Heart right ventricle (tissue), 16 donors: Measurements from ENCODE around the gene ALLC. TPM values are rescaled to one million over a fixed set of nuclear protein-coding genes. Genes with fewer than 3 reads are reported as not detected.

Source experiments
- ATAC-seq, 8 donors: fragments of 200-7000 bp; cut with Tn5 transposase; one replicate each; pipeline ENCODE4 v1.9.1; 2020; ENCODE audit warnings: mild to moderate bottlenecking in 8 of 8, moderate library complexity in 8 of 8, moderate number of reproducible peaks in 1 of 8
- DNase-seq, 2 donors: peaks; one replicate each; pipeline ENCODE4 v3.0.0-alpha.2; 2020
- H3K27ac ChIP-seq, 10 donors: fragments of 200-600 bp; sonication (generic) in 2 of 10; one replicate each; pipeline versions ENCODE4 v1.5.0 to v1.8.0; 2020 to 2022; ENCODE audit warnings: mild to moderate bottlenecking in 3 of 10
- H3K27me3 ChIP-seq, 7 donors: fragments of 200-600 bp; one replicate each; pipeline ENCODE4 v1.8.0; 2021 to 2022; ENCODE audit warnings: mild to moderate bottlenecking in 2 of 7
- H3K36me3 ChIP-seq, 9 donors: fragments of 200-600 bp; sonication (generic) in 1 of 9; one replicate each; pipeline versions ENCODE4 v1.5.0 to v1.8.0; 2020 to 2022; ENCODE audit warnings: mild to moderate bottlenecking in 2 of 9
- H3K4me1 ChIP-seq, 9 donors: fragments of 200-600 bp; sonication (generic) in 1 of 9; one replicate each; pipeline versions ENCODE4 v1.5.0 to v1.8.0; 2020 to 2022; ENCODE audit warnings: mild to moderate bottlenecking in 4 of 9
- H3K4me3 ChIP-seq, 10 donors: fragments of 200-600 bp; sonication (generic) in 2 of 10; one replicate each; pipeline versions ENCODE4 v1.5.0 to v1.8.0; 2020 to 2022; ENCODE audit warnings: mild to moderate bottlenecking in 7 of 10, moderate library complexity in 2 of 10
- H3K9me3 ChIP-seq, 11 donors: fragments of 200-600 bp in 10 of 11; sonication (generic) in 2 of 11; one replicate each; pipeline versions ENCODE4 v1.5.0 to v1.8.0; 2013 to 2022; ENCODE audit warnings: mild to moderate bottlenecking in 2 of 11, control low read depth in 1 of 11, moderate library complexity in 1 of 11
- WGBS, 2 donors: extraction: QIAGEN DNeasy Blood & Tissue Kit; methylation state at CpG; one replicate each; pipeline ENCODE4 v1.1.7; 2013; ENCODE audit warnings: inconsistent platforms in 1 of 2; 5-methylcytosine and 5-hydroxymethylcytosine counted together
- intact Hi-C, 10 donors: fragments of 100-400 bp; cut with DNase I; formaldehyde crosslinking; loops; one replicate each; pipeline versions ENCODE4 v1.11.1 to v1.14.2; 2022
- polyA plus RNA-seq, 2 donors: library from polyadenylated mRNA; stranded (reverse); fragments of 200-250 nt; gene quantifications; one replicate each; pipeline ENCODE4 v1.2.3, GENCODE V29; 2013
- total RNA-seq, 10 donors: library from RNA; stranded (reverse); fragmentation: NEBNext Ultra II Directional in 3 of 10; extraction: Animal tissue kit (Norgen Biotek cat#: 25700) in 3 of 10; gene quantifications; one replicate each; pipeline versions ENCODE4 v1.2.1 to v1.2.4, GENCODE V29; 2021 to 2023
- TF ChIP-seq, protein P1 (sequence below), 9 donors: fragments of 200-600 bp; sonication (generic) in 2 of 9; IDR thresholded peaks; one replicate each; pipeline versions ENCODE4 v1.5.0 to v1.8.0; 2021 to 2022; ENCODE audit warnings: antibody characterized with exemption in 9 of 9, mild to moderate bottlenecking in 5 of 9, moderate library complexity in 1 of 9
- donor health status: Arrhythmogenic right ventricular cardiomyopathy.
- donor health status: ischemic (EF 13 %, LVEDD 7.1; RV severe dilation, severe dysfunction).
- donor health status: healthy with polysubstance abuse.
- donor health status: DM: no; HTN: yes; CAD: no.
- donor health status: DM: no; HTN: no; CAD: no.
- donor health status: ischemic (EF 25% LVEDD 6.9; RV normal size, moderate dysfunction).
- donor health status: ischemic (EF 25% LVEDD 5.7; RV mildly dilated, moderate dysfunction).
- donor health status: healthy.
- donor health status: DM: yes; HTN: yes; CAD: no.
- donor health status: Ischemic cardiomyopathy.
- donor health status: ischemic (EF 35%, LVEDD 5.7; RV mildly dilated, moderate dysfunction).
- donor health status: nonischemic (EF 11% LVEDD 7.7; RV severe dilation, severe dysfunction).
- donor health status: DM: yes; HTN: yes; CAD: no.
- donor health status: PGD.
- donor health status: ischemic (EF 29% LVEDD 5.4; RV normal size, mild dysfunction).
- donor health status: nonischemic (EF 23%, LVEDD 6.1; RV moderate dilation, normal function).

The ALLC gene
- total and polyA plus RNA-seq, 12 donors: 0.59 TPM; not detected in 11

DNA sequence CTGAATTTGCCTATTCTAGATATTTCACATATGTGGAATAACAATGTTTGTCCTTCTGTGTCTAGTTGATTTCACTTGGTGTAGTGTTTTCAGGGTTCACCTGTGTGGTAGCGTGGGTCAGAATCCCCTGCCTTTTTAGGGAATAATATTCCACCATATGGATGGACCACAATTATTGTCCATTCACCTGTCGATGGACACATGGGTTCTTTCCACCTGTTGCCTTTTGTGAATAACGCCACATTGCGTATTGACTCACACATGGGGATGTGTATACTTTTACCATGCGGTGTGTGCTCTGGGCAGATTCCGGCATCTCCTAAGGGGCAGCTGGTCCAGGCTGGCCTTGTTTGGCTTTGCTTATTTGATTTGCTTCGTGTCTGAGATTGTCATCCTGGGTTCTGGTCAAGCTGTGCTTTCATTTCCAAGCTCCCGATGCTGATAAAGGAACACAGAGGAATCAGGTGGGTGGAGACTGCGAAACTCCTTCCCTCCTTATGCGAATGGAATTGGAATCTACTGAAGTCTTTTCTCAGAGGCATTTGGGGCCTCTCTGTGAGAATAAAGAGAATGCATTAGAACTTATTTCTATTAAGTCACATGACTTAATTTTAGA is 18.9 kb upstream of the ALLC start:
- H3K27me3 ChIP-seq: no peaks in the 10 kb centered on the region
- no peaks in the 10 kb centered on the region for H3K36me3 ChIP-seq
- no peaks in the 10 kb centered on the region for H3K9me3 ChIP-seq
- DNase-seq: no peak
- TF ChIP-seq, protein P1, sequence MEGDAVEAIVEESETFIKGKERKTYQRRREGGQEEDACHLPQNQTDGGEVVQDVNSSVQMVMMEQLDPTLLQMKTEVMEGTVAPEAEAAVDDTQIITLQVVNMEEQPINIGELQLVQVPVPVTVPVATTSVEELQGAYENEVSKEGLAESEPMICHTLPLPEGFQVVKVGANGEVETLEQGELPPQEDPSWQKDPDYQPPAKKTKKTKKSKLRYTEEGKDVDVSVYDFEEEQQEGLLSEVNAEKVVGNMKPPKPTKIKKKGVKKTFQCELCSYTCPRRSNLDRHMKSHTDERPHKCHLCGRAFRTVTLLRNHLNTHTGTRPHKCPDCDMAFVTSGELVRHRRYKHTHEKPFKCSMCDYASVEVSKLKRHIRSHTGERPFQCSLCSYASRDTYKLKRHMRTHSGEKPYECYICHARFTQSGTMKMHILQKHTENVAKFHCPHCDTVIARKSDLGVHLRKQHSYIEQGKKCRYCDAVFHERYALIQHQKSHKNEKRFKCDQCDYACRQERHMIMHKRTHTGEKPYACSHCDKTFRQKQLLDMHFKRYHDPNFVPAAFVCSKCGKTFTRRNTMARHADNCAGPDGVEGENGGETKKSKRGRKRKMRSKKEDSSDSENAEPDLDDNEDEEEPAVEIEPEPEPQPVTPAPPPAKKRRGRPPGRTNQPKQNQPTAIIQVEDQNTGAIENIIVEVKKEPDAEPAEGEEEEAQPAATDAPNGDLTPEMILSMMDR (IDR thresholded peaks at IDR 0.05): no peak
- H3K4me1 ChIP-seq: no peaks in the 10 kb centered on the region
- H3K27ac ChIP-seq: no peak overlapping the region
- intact Hi-C loops: no loop called here
- 81 to 83% methylated on average over 10 of the region's 10 CpGs for WGBS, 2 donors
- ATAC-seq: no peak
- no peak overlapping the region for H3K4me3 ChIP-seq

DNA sequence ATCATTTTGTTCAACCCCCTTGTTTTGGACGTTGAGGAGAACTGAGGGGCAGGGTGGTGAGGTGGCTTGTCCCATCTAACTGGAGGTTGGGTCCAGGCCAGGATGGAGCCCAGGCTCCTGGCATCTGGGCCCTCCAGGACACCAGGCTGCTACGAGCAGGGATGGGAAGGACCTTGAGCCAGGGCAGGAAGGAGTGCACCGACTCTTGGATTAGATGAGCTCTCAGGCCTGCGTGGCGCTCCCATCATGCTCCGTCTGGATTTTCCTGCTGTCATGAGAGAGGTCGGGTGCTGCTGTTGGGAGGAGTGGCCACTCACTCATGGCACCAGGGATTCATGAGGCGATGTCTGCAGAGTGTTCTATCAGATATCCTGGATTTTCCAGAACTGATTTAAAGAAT is 18.3 kb upstream of the ALLC start:
- DNase-seq (no peak), ATAC-seq (no peak)
- TF ChIP-seq, protein P1 (IDR thresholded peaks at IDR 0.05): no peak
- Histone ChIP-seq H3K4me1 (no peaks in the 10 kb centered on the region), H3K27me3 (no peaks in the 10 kb centered on the region), H3K27ac (no peak overlapping the region), H3K4me3 (no peak overlapping the region), H3K36me3 (no peaks in the 10 kb centered on the region), H3K9me3 (no peaks in the 10 kb centered on the region)
- intact Hi-C loops: loop anchor here in 2 of 10 donors (10.0 kb wide), 2 partner anchors 45 to 215 kb away; partner anchors contain the start of gene COLEC11 (in 1 of the 2)
- WGBS, 2 donors: 73 to 80% methylated on average over 8 of the region's 8 CpGs

DNA sequence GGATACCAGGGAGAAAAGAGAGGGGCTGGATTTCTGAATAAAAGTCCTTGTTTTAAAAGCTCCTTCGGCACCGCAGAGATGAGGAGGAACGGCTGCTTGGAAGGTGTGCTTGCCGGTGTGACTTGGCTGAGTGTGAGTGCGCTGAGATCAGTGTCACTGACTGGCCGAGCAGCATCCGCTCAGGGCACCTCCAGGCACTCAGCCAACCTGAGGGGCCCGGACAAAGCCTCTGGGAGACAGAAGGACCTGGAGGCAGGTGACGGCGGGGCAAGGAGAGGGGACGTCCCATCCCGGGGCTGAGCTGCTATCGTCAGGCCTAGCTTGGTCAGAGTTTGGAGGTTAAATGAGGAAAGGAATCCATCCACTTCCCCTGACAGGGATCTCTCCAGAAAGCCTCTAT is 16.8 kb upstream of the ALLC start:
- no peak for ATAC-seq

DNA sequence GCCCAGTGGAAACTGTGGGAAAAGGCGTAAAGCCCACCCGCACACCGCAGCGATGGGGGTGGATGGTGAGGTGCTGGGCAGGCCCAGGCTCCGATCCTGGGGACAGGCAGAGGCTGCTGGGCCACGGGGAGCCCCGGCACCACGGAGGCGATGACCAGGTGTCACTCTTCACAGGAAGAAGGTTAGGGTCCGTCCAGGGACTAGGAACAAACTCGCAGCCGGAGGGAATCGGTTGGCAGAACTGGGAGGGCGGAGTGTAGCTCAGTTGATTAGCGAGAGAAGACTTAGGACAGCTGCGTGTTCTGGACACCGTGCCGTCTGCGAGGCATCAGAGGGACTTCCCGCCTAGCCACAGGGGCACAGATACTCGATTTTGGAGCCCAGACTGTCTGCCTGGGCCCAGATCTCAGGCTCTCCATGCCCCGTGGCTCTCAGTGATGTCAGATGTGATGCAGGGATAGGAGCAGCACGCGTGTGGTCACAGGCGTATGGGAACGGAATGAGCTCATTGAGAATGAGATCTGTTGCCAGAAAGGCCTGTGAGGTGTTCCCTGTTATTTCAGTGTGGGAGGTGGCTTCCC is 16.1 kb upstream of the ALLC start:
- Histone ChIP-seq H3K27me3 (no peaks in the 10 kb centered on the region), H3K9me3 (no peaks in the 10 kb centered on the region), H3K4me1 (no peaks in the 10 kb centered on the region), H3K4me3 (no peak overlapping the region), H3K27ac (no peak overlapping the region), H3K36me3 (no peaks in the 10 kb centered on the region)
- TF ChIP-seq, protein P1 (IDR thresholded peaks at IDR 0.05): no peak
- WGBS, 2 donors: 79 to 82% methylated on average over 26 of the region's 26 CpGs
- DNase-seq: peak in 1 of 2 donors; percentile 3
- ATAC-seq: peak in 1 of 8 donors; percentile 37
- intact Hi-C loops: loop anchor here in 2 of 10 donors (10.0 kb wide), 2 partner anchors 47 to 217 kb away; partner anchors contain the start of gene COLEC11 (in 1 of the 2)

More for the DNA sequence above, 16.8 kb upstream of the ALLC start:
- H3K9me3 ChIP-seq: no peaks in the 10 kb centered on the region
- 88 to 90% methylated on average over 13 of the region's 13 CpGs for WGBS, 2 donors
- H3K4me3 ChIP-seq: no peak overlapping the region
- no peak for DNase-seq
- intact Hi-C loops: loop anchor here in 2 of 10 donors (10.0 kb wide), 2 partner anchors 46 to 216 kb away; partner anchors contain the start of gene COLEC11 (in 1 of the 2)
- H3K36me3 ChIP-seq: no peaks in the 10 kb centered on the region
- no peak overlapping the region for H3K27ac ChIP-seq
- H3K4me1 ChIP-seq: no peaks in the 10 kb centered on the region
- TF ChIP-seq, protein P1 (IDR thresholded peaks at IDR 0.05): no peak
- H3K27me3 ChIP-seq: no peaks in the 10 kb centered on the region
